NCI-H345 (cell line): ENCODE measurements around the gene USP21.

ENCODE experiments used
- DNase-seq: peaks from one replicate; lab custom pipeline; 2025; lab: John Stamatoyannopoulos, UW

Gene USP21

GRCh38 chr1:161133220-161133740 lies 26.0 kb upstream of the USP21 start:
- no peak for DNase-seq

- DNase-seq = no peak
Observed at GRCh38 chr1:161137881-161138280, 21.4 kb upstream of the USP21 start.

DNA sequence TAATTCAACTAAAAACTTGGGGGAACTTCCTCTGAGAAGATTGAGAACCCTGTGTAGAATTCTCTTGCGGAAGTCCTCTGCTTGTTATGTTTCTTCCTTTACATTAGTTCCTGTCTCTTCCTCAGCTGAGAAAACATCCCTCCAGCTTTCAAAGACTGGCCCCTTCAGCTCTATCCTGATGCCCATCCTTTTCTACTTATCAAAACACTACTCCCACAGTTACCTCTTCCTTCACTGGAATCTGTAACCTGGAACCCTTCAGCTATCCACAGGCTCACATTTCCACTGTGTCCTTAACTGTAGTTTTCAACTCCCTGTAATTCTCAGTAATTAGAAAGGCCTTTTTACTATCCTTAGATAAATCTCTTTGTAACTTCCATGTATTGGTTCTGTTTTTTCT lies 20.9 kb upstream of the USP21 start:
- DNase-seq = no peak

DNA sequence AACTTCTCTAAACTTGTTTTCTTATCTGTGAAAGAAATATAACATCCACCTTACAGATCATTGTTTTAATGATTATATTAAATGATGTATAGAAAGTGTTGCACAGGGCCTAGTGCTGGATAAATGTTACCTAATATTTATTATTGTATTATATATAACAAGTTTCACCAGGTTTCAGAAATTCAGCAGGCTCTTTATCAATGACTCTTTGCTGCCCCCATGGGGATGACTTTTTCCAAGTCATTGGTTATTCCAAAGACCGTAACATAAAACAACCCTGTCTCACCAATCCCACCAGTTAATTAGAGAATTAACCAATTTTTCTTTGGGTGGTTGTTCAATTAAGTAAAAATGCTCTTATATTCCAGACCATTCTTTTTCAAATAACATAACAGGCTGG lies 19.5 kb upstream of the USP21 start:
- peak; percentile 13 for DNase-seq

GRCh38 chr1:161140755-161141400 lies 18.4 kb upstream of the USP21 start:
- no peak for DNase-seq

- DNase-seq = no peak
Observed at GRCh38 chr1:161145832-161146231, 13.5 kb upstream of the USP21 start.

GRCh38 chr1:161153176-161153575 lies 6.1 kb upstream of the USP21 start:
- DNase-seq = no peak

- DNase-seq = peak; percentile 87
Observed at GRCh38 chr1:161153682-161154337, 5.5 kb upstream of the USP21 start, which contains the start of gene UFC1. Gene UFC1 (plus strand): TSS chr1:161153978. CDS start chr1:161153998, 20 bp downstream.

GRCh38 chr1:161157867-161158266 lies 1.4 kb upstream of the USP21 start:
- DNase-seq = no peak

DNA sequence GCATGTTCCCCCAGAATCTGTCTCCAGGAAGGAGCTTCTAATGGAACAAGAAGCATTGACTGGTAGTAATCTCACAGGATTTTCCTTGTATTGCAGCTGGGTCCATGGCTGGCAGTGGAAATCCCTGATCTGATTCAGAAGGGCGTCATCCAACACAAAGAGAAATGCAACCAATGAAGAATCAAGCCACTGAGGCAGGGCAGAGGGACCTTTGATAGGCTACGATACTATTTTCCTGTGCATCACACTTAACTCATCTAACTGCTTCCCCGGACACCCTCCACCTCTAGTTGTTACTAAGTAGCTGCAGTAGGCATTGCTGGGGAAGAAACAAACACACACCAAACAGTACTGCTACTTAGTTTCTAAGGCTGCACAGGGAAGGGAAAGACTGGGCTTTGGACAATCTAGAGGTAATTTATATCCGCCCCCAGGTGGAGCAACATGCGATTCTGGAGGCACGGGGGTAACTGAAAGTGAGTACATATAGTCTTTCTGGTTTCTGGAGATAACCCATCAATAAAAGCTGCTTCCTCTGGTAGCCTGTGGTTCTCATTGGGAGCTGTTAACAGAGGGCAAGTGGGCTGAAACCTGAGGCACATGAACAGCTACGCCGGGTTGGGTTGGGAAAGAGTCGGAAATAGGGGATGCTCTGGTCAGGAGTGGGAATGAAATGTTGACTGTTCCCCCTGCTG lies 837 bp upstream of the USP21 start:
- no peak for DNase-seq

DNA sequence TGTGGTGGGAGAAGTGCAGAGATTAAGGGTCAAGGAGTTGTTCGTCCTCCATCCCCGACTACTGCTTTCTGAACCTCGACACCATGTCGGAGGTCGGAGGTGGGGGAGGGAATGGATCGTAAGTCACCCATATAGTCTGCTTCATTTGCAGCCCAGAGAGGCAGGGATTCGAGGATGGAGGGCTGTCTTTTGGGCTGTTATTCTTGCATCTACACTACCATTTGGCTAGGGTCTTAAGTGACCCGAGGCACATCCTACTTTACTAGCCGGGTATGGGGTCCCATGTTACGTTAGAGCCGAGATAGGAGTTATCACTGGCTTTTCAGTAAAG lies 578 bp downstream of the USP21 start:
- DNase-seq = no peak

- no peak for DNase-seq
Observed at GRCh38 chr1:161160671-161161145, 1.4 kb downstream of the USP21 start.

DNA sequence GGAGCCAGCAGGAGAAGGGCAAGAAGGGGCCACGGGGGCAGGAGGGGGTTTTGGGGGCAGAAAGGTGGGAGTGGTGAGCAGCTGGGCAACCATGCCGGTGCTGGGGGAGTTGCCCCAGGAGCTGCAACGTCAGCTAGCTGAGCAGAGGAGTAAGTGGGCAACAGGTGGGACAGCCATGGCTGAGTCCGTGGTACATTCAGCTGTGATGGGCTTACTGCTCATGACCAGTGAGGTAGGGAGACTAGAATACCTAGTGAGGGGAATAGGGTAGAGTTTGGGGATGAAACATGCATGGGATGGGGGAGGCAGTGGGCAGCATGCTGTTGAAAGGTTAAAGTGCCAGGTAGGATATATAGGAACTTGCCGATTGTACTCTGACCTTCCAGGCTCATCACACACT lies 2.4 kb downstream of the USP21 start:
- no peak for DNase-seq

GRCh38 chr1:161162052-161162451 lies 2.8 kb downstream of the USP21 start:
- no peak for DNase-seq

DNA sequence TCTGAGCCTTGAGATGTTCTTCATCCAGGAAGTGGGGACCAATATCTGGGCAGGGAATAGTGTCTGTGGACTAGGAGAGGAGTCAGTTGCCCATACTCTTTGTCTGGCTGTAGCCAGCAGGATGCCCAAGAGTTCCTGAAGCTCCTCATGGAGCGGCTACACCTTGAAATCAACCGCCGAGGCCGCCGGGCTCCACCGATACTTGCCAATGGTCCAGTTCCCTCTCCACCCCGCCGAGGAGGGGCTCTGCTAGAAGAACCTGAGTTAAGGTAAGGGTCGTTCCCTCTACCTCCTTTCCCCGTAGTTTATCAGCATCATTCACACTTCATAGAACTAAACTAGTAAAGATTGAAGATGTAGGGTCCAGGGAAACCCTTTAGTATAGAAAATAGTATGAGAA lies 3.5 kb downstream of the USP21 start:
- DNase-seq = no peak

GRCh38 chr1:161163793-161164192 lies 4.5 kb downstream of the USP21 start:
- no peak for DNase-seq

GRCh38 chr1:161164901-161165610 lies 5.8 kb downstream of the USP21 start:
- DNase-seq = no peak

GRCh38 chr1:161165742-161166668 lies 6.7 kb downstream of the USP21 start, which contains the start of gene PPOX:
Gene PPOX (plus strand): TSS chr1:161166426. CDS start chr1:161166848, 422 bp downstream.
- peak; percentile 98 for DNase-seq

DNA sequence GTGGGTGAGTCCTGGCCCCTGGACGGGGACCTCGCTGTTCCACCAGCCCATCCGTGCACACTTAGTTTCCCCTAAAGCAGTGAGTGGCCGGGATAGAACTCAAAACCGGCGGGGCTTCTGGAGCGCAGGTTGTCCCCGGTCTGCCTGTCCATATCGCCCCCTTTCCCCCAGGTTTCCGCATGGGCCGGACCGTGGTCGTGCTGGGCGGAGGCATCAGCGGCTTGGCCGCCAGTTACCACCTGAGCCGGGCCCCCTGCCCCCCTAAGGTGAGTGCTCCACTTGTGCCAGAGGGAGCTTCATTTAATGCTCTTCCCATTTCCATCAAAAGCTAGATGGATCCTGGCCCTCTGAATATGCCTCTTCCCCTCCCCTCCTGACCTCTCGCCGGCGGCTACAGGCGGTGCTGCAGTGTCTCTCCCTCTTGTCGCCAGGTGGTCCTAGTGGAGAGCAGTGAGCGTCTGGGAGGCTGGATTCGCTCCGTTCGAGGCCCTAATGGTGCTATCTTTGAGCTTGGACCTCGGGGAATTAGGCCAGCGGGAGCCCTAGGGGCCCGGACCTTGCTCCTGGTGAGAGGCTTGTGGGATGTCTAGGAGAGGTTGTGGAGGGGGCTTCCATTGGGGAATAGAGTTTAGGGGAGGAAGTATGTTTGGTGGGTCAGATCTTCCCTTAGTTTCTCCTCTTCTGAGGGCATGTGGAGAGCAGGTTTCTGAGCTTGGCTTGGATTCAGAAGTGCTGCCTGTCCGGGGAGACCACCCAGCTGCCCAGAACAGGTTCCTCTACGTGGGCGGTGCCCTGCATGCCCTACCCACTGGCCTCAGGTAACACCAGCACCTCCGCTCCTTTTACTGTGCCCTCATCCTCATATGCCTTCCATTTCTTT lies 7.6 kb downstream of the USP21 start:
- DNase-seq = no peak

DNA sequence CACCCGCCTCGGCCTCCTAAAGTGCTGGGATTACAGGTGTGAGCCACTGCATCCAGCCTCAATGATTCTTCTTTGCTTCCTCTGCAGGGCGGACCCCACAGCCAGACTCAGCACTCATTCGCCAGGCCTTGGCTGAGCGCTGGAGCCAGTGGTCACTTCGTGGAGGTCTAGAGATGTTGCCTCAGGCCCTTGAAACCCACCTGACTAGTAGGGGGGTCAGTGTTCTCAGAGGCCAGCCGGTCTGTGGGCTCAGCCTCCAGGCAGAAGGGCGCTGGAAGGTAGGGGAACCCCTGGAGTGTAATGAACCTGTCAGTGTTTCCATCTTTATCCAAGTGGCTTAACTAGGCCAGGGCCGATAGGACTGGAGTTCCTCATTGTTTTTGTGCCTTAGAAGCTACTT lies 9.6 kb downstream of the USP21 start:
- DNase-seq = no peak
